Omental fat pad (tissue), 4 donors: ENCODE measurements around the gene LIPA. TPM values are rescaled to one million over a fixed set of nuclear protein-coding genes. Genes with fewer than 3 reads are reported as not detected.

ENCODE experiments used
- ATAC-seq: fragments of 150-250 bp; one replicate; pipeline ENCODE4 v1.9.1; 2016; ENCODE audit warnings: mild to moderate bottlenecking, moderate library complexity; ENCODE audit not compliant: low FRiP score
- DNase-seq: peaks from one replicate; pipeline ENCODE4 v3.0.0-alpha.2; 2019; ENCODE audit warnings: low spot score
- CTCF ChIP-seq, 3 donors: fragments of 450-650 bp; IDR thresholded peaks; one replicate each; pipeline ENCODE4 v1.5.1; 2016 to 2017; ENCODE audit warnings: antibody characterized with exemption in 3 of 3, mild to moderate bottlenecking in 3 of 3, moderate library complexity in 2 of 3
- total RNA-seq, 4 donors: library from RNA; depleted of rRNA; stranded (reverse); fragments of >200 nt; gene quantifications; one replicate each; pipeline ENCODE4 v1.1.0, GENCODE V29; 2016

LIPA gene
- total RNA-seq, 4 donors from 2014 or later, result 77.0 to 354 (median 105) TPM

- no peak for TF ChIP-seq CTCF (IDR thresholded peaks at IDR 0.05)
- ATAC-seq (no peak), DNase-seq (no peak)
Observed at GRCh38 chr10:89279421-89279869, 27.9 kb upstream of the LIPA start.

DNA sequence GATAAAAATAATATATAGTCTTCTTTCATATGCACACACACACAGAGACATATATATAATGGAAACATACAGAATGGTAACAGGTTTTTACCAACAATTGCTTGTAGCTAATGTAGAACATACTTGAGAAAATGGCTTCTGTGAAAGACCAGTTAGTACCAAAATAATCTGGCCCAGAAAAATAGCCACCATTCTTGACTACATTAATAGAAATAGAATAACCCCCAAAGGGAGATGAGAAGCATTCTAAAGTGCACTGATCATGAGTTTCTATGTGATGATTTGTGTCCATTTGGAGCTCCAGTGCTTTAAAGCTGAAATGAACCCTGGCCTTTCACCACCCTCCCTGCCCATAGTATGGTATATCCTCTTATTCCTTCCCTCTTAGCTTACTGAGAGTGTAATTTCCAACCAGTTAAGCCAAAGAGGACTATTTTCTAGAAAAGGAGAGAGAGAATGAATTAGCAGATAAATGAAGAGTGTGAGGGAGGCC lies 27.4 kb upstream of the LIPA start:
- ATAC-seq (no peak), DNase-seq (no peak)
- no peak for TF ChIP-seq CTCF (IDR thresholded peaks at IDR 0.05)

GRCh38 chr10:89278034-89278535 lies 26.5 kb upstream of the LIPA start:
- no peak for DNase-seq
- ATAC-seq, result peak; percentile 80
- TF ChIP-seq CTCF (IDR thresholded peaks at IDR 0.05), result no peak

GRCh38 chr10:89275383-89275782 lies 23.8 kb upstream of the LIPA start:
- ATAC-seq (peak; percentile 72), DNase-seq (no peak)
- no peak for TF ChIP-seq CTCF (IDR thresholded peaks at IDR 0.05)

DNA sequence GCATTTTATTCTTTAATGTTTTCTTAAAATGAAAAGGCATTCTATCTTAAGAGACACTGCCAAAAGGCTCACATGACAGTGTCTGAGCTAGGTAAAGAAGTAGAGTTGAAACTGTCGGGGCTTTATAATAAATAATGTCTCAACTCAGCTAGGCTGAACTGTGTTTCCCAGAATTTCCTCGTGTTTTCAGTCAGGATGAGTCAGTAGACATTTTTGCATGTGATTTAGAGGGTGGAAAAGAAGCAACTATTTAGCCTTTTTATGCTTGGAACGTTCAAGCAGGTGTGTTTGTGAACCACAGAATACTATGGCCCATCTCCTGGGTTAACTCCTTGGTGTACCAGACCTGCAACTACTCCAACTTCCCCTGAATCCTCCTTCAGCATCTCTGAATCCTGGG lies 23.4 kb upstream of the LIPA start:
- no peak for TF ChIP-seq CTCF (IDR thresholded peaks at IDR 0.05)
- DNase-seq (no peak), ATAC-seq (peak; percentile 73)

DNA sequence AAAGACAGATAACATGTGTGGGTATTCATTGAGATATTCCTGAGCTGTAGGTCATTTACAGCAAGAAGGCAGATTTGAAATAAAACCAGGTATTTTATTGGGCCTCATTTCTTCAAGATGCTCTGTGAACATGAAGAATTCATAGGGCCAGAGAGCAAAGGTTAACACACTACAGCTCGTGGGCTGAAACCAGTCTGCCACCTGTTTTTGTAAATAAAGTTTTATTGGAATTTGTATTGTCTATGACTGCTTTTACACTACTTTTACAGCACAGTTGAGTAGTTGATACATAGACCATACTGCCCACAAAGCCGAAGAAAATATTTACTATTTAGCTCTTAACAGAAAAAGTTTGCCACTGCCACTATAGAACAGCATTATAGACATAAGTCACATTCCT lies 22.1 kb upstream of the LIPA start:
- DNase-seq, result no peak
- ATAC-seq, result no peak
- TF ChIP-seq CTCF (IDR thresholded peaks at IDR 0.05), result no peak

GRCh38 chr10:89271532-89271931 lies 20.0 kb upstream of the LIPA start:
- ATAC-seq, result no peak
- no peak for DNase-seq
- TF ChIP-seq CTCF (IDR thresholded peaks at IDR 0.05), result no peak
